HEK293T (cell line): Measurements from ENCODE around the gene PEX7.

Experiments used
- ARNT ChIP-seq: fragments of 450-650 bp; IDR thresholded peaks from 2 replicates; pipeline ENCODE4 v1.6.1; 2017; ENCODE audit warnings: mild to moderate bottlenecking
- BHLHE40 ChIP-seq: fragments of 450-650 bp; IDR thresholded peaks from 2 replicates; pipeline ENCODE4 v1.6.1; 2016; ENCODE audit warnings: mild to moderate bottlenecking, moderate library complexity, borderline replicate concordance
- CTBP1 ChIP-seq: fragments of 450-650 bp; IDR thresholded peaks from 2 replicates; pipeline ENCODE4 v1.6.1; 2016; ENCODE audit warnings: borderline replicate concordance
- ELF4 ChIP-seq: fragments of 450-650 bp; IDR thresholded peaks from 2 replicates; pipeline ENCODE4 v1.6.1; 2017; ENCODE audit warnings: antibody characterized with exemption
- FOXA1 ChIP-seq: fragments of 450-650 bp; IDR thresholded peaks from 2 replicates; pipeline ENCODE4 v1.6.1; 2016; ENCODE audit warnings: mild to moderate bottlenecking
- FOXM1 ChIP-seq: fragments of 450-650 bp; IDR thresholded peaks from 2 replicates; pipeline ENCODE4 v1.6.1; 2017; ENCODE audit warnings: mild to moderate bottlenecking, borderline replicate concordance
- L3MBTL2 ChIP-seq: fragments of 450-650 bp; conservative IDR thresholded peaks from 2 replicates; pipeline ENCODE4 v1.6.1; 2016; ENCODE audit warnings: mild to moderate bottlenecking
- LEF1 ChIP-seq: fragments of 450-650 bp; IDR thresholded peaks from 2 replicates; pipeline ENCODE4 v1.6.1; 2017; ENCODE audit warnings: mild to moderate bottlenecking, borderline replicate concordance
- NFRKB ChIP-seq: fragments of 450-650 bp; IDR thresholded peaks from 2 replicates; pipeline ENCODE4 v1.6.1; 2016; ENCODE audit warnings: mild to moderate bottlenecking, moderate library complexity
- SP1 ChIP-seq: fragments of 450-650 bp; IDR thresholded peaks from 2 replicates; pipeline ENCODE4 v1.6.1; 2017
- ZNF384 ChIP-seq: fragments of 450-650 bp; IDR thresholded peaks from 2 replicates; pipeline ENCODE4 v1.6.1; 2016

- no peak for TF ChIP-seq BHLHE40
- TF ChIP-seq NFRKB = no peak
- TF ChIP-seq SP1 = no peak
- no peak for TF ChIP-seq LEF1
- no peak for TF ChIP-seq ARNT
- TF ChIP-seq L3MBTL2 = no peak
- TF ChIP-seq ELF4 = no peak
- TF ChIP-seq CTBP1 = no peak
- TF ChIP-seq FOXM1 = no peak
- no peak for TF ChIP-seq ZNF384
- TF ChIP-seq FOXA1 = no peak
Observed at GRCh38 chr6:136792095-136792409, 30.3 kb upstream of the PEX7 start.
